ENCODE data around the gene EDN1. TPM values are rescaled to one million over a fixed set of nuclear protein-coding genes. Genes with fewer than 3 reads are reported as not detected.

EDN1 gene
- total and polyA plus RNA-seq, 2 of the 4 experiments (the other 2 are of a cell fraction) = 5.6 to 9.0 TPM

DNA sequence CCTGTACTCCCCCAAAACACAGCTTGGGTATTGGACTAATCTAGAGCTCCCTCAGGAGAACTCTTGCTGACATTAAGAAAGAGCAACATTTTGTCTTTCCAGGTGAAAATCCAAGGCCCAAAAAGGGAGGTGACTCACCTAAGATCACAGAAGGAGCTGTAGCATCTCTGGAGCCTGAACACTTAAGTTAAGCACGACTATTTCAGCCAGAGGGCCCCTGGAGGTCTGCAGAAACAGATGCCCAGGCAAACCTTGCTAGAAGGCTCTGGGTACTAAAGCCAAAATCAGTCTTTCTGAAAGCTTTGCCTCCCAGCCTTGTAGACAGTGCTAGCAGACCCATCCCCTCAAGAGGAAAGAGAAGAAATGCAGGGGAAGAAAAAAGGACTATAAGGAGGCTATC, 8.8 kb downstream of the EDN1 start:
- H2AFZ ChIP-seq (replicated peaks; ENCODE audit: low read length, poor library complexity) = no peak overlapping the region
- no peak for TF ChIP-seq CEBPB (IDR thresholded peaks at IDR 0.05; ENCODE audit: low read depth, low read length)
- TF ChIP-seq RAD21 (IDR thresholded peaks at IDR 0.05; ENCODE audit: low read length) = no peak
- no peak for TF ChIP-seq NFE2L2 (IDR thresholded peaks at IDR 0.05; ENCODE audit: low read depth, low read length)
- TF ChIP-seq CHD1 (IDR thresholded peaks at IDR 0.05; ENCODE audit: low read depth, low read length) = no peak
- no peak for TF ChIP-seq BHLHE40 (IDR thresholded peaks at IDR 0.05; ENCODE audit: low read depth, low read length)
- TF ChIP-seq, protein P1, sequence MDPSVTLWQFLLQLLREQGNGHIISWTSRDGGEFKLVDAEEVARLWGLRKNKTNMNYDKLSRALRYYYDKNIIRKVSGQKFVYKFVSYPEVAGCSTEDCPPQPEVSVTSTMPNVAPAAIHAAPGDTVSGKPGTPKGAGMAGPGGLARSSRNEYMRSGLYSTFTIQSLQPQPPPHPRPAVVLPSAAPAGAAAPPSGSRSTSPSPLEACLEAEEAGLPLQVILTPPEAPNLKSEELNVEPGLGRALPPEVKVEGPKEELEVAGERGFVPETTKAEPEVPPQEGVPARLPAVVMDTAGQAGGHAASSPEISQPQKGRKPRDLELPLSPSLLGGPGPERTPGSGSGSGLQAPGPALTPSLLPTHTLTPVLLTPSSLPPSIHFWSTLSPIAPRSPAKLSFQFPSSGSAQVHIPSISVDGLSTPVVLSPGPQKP (IDR thresholded peaks at IDR 0.05; ENCODE audit: borderline replicate concordance, low read depth, low read length) = no peak
- peaks cover 4% of the 10 kb centered on the region; the same call in 1 of the 2 replicates for H3K9me1 ChIP-seq (ENCODE audit: insufficient read depth, low read length)
- no peak for ATAC-seq (ENCODE audit: low read depth)
- no peaks in the 10 kb centered on the region for H3K27me3 ChIP-seq (ENCODE audit: control insufficient read depth, insufficient read depth, low read length)
- H3K14ac ChIP-seq (replicated peaks; ENCODE audit: low read depth, low read length) = no peak overlapping the region
- H3K36me3 ChIP-seq (ENCODE audit: control insufficient read depth, insufficient read depth, low read length) = peaks cover 1% of the 10 kb centered on the region; the same call in 1 of the 2 replicates
- no peak overlapping the region for H2BK20ac ChIP-seq (ENCODE audit: low read depth, low read length)
- H4K8ac ChIP-seq (ENCODE audit: low read depth in 2 of 2, low read length in 2 of 2) = no peak overlapping the region
- intact Hi-C loops (cut with micrococcal nuclease) (loop anchor here (10.0 kb wide), 2 partner anchors 206 to 596 kb away; no protein-coding TSS in a partner anchor), dilution Hi-C loops (cut with HindIII; ENCODE audit: low sequenced_read_pairs, unreplicated experiment) (no loop called here), in situ Hi-C loops (cut with MboI; ENCODE audit: low sequenced_read_pairs) (loop anchor here (5.0 kb wide), 1 partner anchor 298 kb away; no protein-coding TSS in a partner anchor)
- no peak overlapping the region for H2AK9ac ChIP-seq (replicated peaks; ENCODE audit: low read depth, low read length, poor library complexity)
- BruUV-seq (replicated peaks) = no TSS peak
- H3K23ac ChIP-seq (ENCODE audit: low read depth, low read length) = no peak overlapping the region
- H2BK5ac ChIP-seq (ENCODE audit: low read depth, low read length, poor library complexity, severe bottlenecking) = no peak overlapping the region
- no peak overlapping the region for H2BK15ac ChIP-seq (ENCODE audit: low read depth, low read length)
- 100% methylated on average over 1 of the region's 1 CpG; no CpG with 5 or more reads in 1 of the 2 experiments for WGBS, 2 experiments (ENCODE audit: extremely low coverage in 2 of 2, insufficient read length in 1 of 2)
- no peaks in the 10 kb centered on the region for H3K79me1 ChIP-seq (ENCODE audit: low read depth in 1 of 2, low read length in 2 of 2)
- H4K5ac ChIP-seq (ENCODE audit: low read depth, low read length) = no peak overlapping the region
- CTCF ChIA-PET = interaction anchor here (1.6 kb wide), 1 partner anchor 9 kb away, joined by 6 read pairs; the partner anchor contains the start of gene EDN1
- no peak overlapping the region for H3K27ac ChIP-seq (ENCODE audit: insufficient read depth, low read length)
- no peak for DNase-seq
- no peak overlapping the region for H2BK120ac ChIP-seq (ENCODE audit: low read depth, low read length)
- H3K9ac ChIP-seq (ENCODE audit: low read depth, low read length) = no peak overlapping the region
- no peak overlapping the region for H3K4me3 ChIP-seq (ENCODE audit: insufficient read depth, low read depth, low read length)
- no peak overlapping the region for H4K91ac ChIP-seq (ENCODE audit: insufficient read depth, low read depth, low read length)
- no peak overlapping the region for H2AK5ac ChIP-seq (ENCODE audit: low read depth, low read length)
- H3K18ac ChIP-seq (ENCODE audit: low read depth, low read length) = no peak overlapping the region
- H3K4me2 ChIP-seq (ENCODE audit: low read depth, low read length) = no peak overlapping the region
- H3K56ac ChIP-seq (ENCODE audit: extremely low read depth, insufficient read depth, low read length) = no peak overlapping the region
- H3K9me3 ChIP-seq (ENCODE audit: control insufficient read depth, insufficient read depth, low read length) = no peaks in the 10 kb centered on the region
- H3K4me1 ChIP-seq (ENCODE audit: control insufficient read depth, insufficient read depth, low read length) = peaks cover 6% of the 10 kb centered on the region
- H4K20me1 ChIP-seq (ENCODE audit: insufficient read depth, low read length) = no peaks in the 10 kb centered on the region
- POLR2A ChIA-PET (ENCODE audit: unreplicated experiment) = no interaction called here
- H3K4ac ChIP-seq (ENCODE audit: low read depth, low read length) = no peak overlapping the region

Data from IMR-90 (cell line).